Stomach (tissue), 4 donors: Measurements from ENCODE around the gene PLCB1.

Experiments
- POLR2A ChIP-seq, 4 donors: fragments of 450-650 bp; IDR thresholded peaks; one replicate each; pipeline ENCODE4 v1.6.1; 2016; ENCODE audit warnings: antibody characterized with exemption in 4 of 4, control low read depth in 2 of 4, mild to moderate bottlenecking in 1 of 4, moderate library complexity in 1 of 4
- TF ChIP-seq, protein P1 (sequence below), 7 experiments: fragments of 450-650 bp in 4 of 7; fragments of 200-600 bp in 3 of 7; sonication (generic) in 3 of 7; IDR thresholded peaks; one replicate each; pipeline ENCODE4 v1.5.1; 2016 to 2019; ENCODE audit warnings: antibody characterized with exemption in 7 of 7, control low read depth in 2 of 7, mild to moderate bottlenecking in 1 of 7

DNA sequence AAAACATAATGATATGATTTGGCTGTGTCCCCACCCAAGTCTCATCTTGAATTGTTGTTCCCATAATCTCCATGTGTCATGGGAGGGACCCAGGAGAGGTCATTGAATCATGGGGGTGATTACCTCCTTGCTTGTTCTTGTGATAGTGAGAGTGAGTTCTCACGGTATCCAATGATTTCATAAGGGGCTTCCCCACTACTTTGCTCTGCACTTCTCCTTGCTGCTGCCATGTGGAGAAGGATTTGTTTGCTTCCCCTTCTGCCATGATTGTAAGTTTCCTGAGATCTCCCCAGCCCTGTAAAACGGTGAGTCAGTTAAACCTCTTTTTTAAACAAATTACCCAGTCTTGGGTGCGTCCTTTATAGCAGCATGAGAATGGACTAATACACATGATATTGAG lies 780.0 kb downstream of the PLCB1 start:
- TF ChIP-seq, protein P1, sequence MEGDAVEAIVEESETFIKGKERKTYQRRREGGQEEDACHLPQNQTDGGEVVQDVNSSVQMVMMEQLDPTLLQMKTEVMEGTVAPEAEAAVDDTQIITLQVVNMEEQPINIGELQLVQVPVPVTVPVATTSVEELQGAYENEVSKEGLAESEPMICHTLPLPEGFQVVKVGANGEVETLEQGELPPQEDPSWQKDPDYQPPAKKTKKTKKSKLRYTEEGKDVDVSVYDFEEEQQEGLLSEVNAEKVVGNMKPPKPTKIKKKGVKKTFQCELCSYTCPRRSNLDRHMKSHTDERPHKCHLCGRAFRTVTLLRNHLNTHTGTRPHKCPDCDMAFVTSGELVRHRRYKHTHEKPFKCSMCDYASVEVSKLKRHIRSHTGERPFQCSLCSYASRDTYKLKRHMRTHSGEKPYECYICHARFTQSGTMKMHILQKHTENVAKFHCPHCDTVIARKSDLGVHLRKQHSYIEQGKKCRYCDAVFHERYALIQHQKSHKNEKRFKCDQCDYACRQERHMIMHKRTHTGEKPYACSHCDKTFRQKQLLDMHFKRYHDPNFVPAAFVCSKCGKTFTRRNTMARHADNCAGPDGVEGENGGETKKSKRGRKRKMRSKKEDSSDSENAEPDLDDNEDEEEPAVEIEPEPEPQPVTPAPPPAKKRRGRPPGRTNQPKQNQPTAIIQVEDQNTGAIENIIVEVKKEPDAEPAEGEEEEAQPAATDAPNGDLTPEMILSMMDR (IDR thresholded peaks at IDR 0.05): no peak
- no peak for TF ChIP-seq POLR2A (IDR thresholded peaks at IDR 0.05)
